Renal pelvis (tissue), 4 donors: ENCODE data around the gene MSLN. TPM values are rescaled to one million over a fixed set of nuclear protein-coding genes. Genes with fewer than 3 reads are reported as not detected.

Source experiments
- DNase-seq: peaks from one replicate; pipeline ENCODE4 v3.0.0-alpha.2; 2013
- polyA plus RNA-seq, 3 donors: library from polyadenylated mRNA; unstranded; fragments of 120-200 nt; gene quantifications; one replicate each; pipeline ENCODE4 v1.2.1, GENCODE V29; 2013; ENCODE audit not compliant: insufficient read length in 3 of 3

Gene MSLN
- polyA plus RNA-seq, 3 donors = 12.9 to 21.3 (median 17.4) TPM

GRCh38 chr16:788399-789126, 28.0 kb downstream of the MSLN start, which contains the start of gene CHTF18:
TSS of gene CHTF18 (plus strand) at chr16:788620. CDS start at chr16:788685, 65 bp downstream.
- DNase-seq = peak; percentile 91

GRCh38 chr16:789191-789850, 28.8 kb downstream of the MSLN start:
- no peak for DNase-seq

GRCh38 chr16:790086-790485, 29.6 kb downstream of the MSLN start:
- no peak for DNase-seq

GRCh38 chr16:791131-791530, 30.6 kb downstream of the MSLN start:
- no peak for DNase-seq

- no peak for DNase-seq
Measured at GRCh38 chr16:792221-792995, 31.9 kb downstream of the MSLN start.

- no peak for DNase-seq
Measured at GRCh38 chr16:793414-793813, 32.9 kb downstream of the MSLN start.

GRCh38 chr16:794091-794822, 33.7 kb downstream of the MSLN start:
- DNase-seq = no peak

GRCh38 chr16:794853-795466, 34.4 kb downstream of the MSLN start:
- no peak for DNase-seq

GRCh38 chr16:795580-796229, 35.2 kb downstream of the MSLN start:
- DNase-seq = no peak

GRCh38 chr16:796296-797119, 36.0 kb downstream of the MSLN start:
- no peak for DNase-seq

GRCh38 chr16:797120-797420, 36.5 kb downstream of the MSLN start:
- DNase-seq = no peak

GRCh38 chr16:797686-798085, 37.2 kb downstream of the MSLN start:
- no peak for DNase-seq

GRCh38 chr16:798666-799065, 38.1 kb downstream of the MSLN start:
- no peak for DNase-seq

GRCh38 chr16:799111-799947, 38.8 kb downstream of the MSLN start:
- DNase-seq = no peak

GRCh38 chr16:799948-800833, 39.7 kb downstream of the MSLN start, which contains the start of gene GNG13:
TSS of gene GNG13 (minus strand) at chr16:800734. CDS start at chr16:799077, 1,657 bp downstream.
- DNase-seq = no peak

GRCh38 chr16:800834-801511, 40.4 kb downstream of the MSLN start:
- DNase-seq = no peak

- DNase-seq = no peak
Measured at GRCh38 chr16:801584-802363, 41.2 kb downstream of the MSLN start.
